ENCODE data around the gene ANKS1A.

DNA sequence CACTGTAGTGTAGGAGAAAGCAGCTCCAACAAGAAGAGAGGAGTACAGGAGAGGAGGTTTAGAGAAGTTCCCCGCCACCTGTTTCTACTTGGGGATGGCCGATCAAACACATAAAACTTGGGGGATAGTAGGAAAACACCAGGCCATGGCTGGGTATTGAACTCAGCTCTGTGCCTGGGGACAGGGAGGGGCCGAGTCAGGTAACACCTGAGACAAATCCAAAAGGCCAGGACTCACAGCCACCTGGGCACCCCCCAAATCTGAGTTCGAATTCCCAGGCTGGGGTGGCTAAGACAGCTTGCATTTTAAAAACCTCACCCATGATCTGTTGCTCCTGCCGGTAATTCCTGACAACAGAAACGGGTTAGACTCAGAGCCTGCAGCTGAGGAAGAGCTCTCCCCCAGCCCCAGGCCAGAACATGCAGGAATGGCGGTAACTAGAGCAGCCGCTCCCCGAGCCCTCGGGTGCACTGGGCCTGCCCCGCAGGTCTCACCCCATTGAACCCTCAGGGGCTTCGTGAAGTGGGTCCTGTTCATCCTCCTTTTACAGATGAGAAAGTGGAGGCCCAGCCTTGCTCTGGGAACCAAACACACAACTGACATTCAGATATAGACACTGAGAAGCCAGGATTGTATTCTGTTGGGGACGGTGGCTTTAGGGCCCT is 191.1 kb downstream of the ANKS1A start:
- TF ChIP-seq CTCF (IDR thresholded peaks at IDR 0.05 in 4 of 5, conservative IDR thresholded peaks at IDR 0.05 in 1 of 5) = no peak
- no peak for TF ChIP-seq POLR2A (IDR thresholded peaks at IDR 0.05)
